Ascending aorta (tissue), 2 donors: ENCODE results near the gene CD44. TPM values are rescaled to one million over a fixed set of nuclear protein-coding genes. Genes with fewer than 3 reads are reported as not detected.
"Not testable (repeated sequence)": the region's sequence is repeated elsewhere in the genome, so short reads cannot be mapped to it uniquely, and the experiment has no call there.

ENCODE experiments used
- DNase-seq, 2 donors: peaks; one replicate each; pipeline ENCODE4 v3.0.0-alpha.2; 2019; ENCODE audit warnings: low spot score in 2 of 2
- H3K27ac ChIP-seq, 2 donors: fragments of 200-600 bp; sonication (generic); one replicate each; pipeline ENCODE4 v1.5.1; 2016 to 2017; ENCODE audit warnings: mild to moderate bottlenecking in 1 of 2
- H3K27me3 ChIP-seq: fragments of 200-600 bp; sonication (generic); one replicate; pipeline ENCODE4 v1.5.1; 2017
- H3K36me3 ChIP-seq, 2 donors: fragments of 200-600 bp; sonication (generic); one replicate each; pipeline ENCODE4 v1.5.1; 2016
- H3K4me1 ChIP-seq, 2 donors: fragments of 200-600 bp; sonication (generic); one replicate each; pipeline ENCODE4 v1.5.1; 2016 to 2017; ENCODE audit warnings: mild to moderate bottlenecking in 1 of 2
- H3K4me3 ChIP-seq, 2 donors: fragments of 200-600 bp; sonication (generic); one replicate each; pipeline ENCODE4 v1.5.1; 2016 to 2017; ENCODE audit warnings: mild to moderate bottlenecking in 1 of 2
- H3K9me3 ChIP-seq, 2 donors: fragments of 200-600 bp; sonication (generic); one replicate each; pipeline ENCODE4 v1.5.1; 2016
- intact Hi-C: fragments of 100-400 bp; cut with DNase I; formaldehyde crosslinking; loops from one replicate; pipeline ENCODE4 v1.15.1; 2023
- total RNA-seq: library from RNA; depleted of rRNA; stranded (reverse); fragments of >200 nt; gene quantifications from one replicate; pipeline ENCODE4 v1.1.0, GENCODE V29; 2016
- TF ChIP-seq, protein P1 (sequence below), 3 experiments: fragments of 200-600 bp in 2 of 3; fragments of 450-650 bp in 1 of 3; sonication (generic) in 2 of 3; IDR thresholded peaks; one replicate each; pipeline ENCODE4 v1.5.1; 2016 to 2019; ENCODE audit warnings: antibody characterized with exemption in 3 of 3, mild to moderate bottlenecking in 1 of 3, moderate library complexity in 1 of 3

Gene CD44
- total RNA-seq, 1 donor from 2014 or later: 188 TPM

DNA sequence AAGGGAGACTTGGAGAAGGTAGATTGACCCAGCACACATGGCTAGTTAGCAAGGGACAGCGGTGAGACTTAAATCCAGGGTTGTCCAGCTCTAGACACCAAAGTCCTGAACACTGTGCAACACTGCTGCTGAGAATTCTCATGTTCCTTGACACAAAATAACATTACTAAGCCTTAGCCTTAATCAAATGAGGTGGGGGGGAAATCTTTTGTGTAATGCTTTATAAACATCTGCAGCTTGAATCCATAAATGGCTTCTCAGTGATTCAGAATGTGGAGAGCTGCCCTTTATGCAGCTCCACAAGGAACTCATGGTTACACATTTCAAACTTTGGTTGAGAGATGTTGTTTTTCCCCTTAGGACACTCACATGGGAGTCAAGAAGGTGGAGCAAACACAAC lies 80.0 kb downstream of the CD44 start:
- H3K36me3 ChIP-seq: peaks cover 49 to 70% of the 10 kb centered on the region in 2 donors
- no peak overlapping the region for H3K4me3 ChIP-seq
- intact Hi-C loops: no loop called here
- H3K9me3 ChIP-seq: no peaks in the 10 kb centered on the region
- TF ChIP-seq, protein P1, sequence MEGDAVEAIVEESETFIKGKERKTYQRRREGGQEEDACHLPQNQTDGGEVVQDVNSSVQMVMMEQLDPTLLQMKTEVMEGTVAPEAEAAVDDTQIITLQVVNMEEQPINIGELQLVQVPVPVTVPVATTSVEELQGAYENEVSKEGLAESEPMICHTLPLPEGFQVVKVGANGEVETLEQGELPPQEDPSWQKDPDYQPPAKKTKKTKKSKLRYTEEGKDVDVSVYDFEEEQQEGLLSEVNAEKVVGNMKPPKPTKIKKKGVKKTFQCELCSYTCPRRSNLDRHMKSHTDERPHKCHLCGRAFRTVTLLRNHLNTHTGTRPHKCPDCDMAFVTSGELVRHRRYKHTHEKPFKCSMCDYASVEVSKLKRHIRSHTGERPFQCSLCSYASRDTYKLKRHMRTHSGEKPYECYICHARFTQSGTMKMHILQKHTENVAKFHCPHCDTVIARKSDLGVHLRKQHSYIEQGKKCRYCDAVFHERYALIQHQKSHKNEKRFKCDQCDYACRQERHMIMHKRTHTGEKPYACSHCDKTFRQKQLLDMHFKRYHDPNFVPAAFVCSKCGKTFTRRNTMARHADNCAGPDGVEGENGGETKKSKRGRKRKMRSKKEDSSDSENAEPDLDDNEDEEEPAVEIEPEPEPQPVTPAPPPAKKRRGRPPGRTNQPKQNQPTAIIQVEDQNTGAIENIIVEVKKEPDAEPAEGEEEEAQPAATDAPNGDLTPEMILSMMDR (IDR thresholded peaks at IDR 0.05): no peak
- peak overlapping the region in 1 of 2 donors; percentile 53 for H3K27ac ChIP-seq
- H3K27me3 ChIP-seq: no peaks in the 10 kb centered on the region
- H3K4me1 ChIP-seq: peaks cover 0 to 8% of the 10 kb centered on the region in 2 donors
- DNase-seq: no peak

DNA sequence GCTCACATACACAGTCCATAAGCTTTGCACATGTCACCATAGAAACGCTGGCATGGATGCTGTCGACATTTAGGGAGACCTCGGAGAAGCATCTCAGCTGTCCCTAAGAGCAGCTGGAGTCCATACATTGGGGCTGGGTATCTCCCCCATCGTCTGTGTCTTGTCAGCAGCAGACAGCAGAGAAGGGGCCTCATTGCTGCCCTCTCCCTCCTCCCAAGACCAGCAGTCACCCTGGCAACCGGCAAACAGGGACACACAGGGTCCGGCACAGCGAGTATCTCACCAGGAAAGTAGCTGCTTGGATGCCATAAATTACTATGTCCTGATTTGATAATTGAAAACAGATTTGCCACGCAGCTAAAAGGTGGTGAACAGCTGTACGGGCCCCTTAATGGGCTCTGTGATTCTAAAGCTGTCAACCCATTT lies 84.4 kb downstream of the CD44 start:
- Histone ChIP-seq H3K4me1 (peaks cover 0 to 1% of the 10 kb centered on the region in 2 donors), H3K4me3 (no peak overlapping the region), H3K9me3 (no peaks in the 10 kb centered on the region), H3K27me3 (no peaks in the 10 kb centered on the region), H3K27ac (peak overlapping the region; percentile 29 to 61), H3K36me3 (peaks cover 57 to 77% of the 10 kb centered on the region in 2 donors)
- DNase-seq: no peak
- intact Hi-C loops: no loop called here
- TF ChIP-seq, protein P1 (IDR thresholded peaks at IDR 0.05): no peak

DNA sequence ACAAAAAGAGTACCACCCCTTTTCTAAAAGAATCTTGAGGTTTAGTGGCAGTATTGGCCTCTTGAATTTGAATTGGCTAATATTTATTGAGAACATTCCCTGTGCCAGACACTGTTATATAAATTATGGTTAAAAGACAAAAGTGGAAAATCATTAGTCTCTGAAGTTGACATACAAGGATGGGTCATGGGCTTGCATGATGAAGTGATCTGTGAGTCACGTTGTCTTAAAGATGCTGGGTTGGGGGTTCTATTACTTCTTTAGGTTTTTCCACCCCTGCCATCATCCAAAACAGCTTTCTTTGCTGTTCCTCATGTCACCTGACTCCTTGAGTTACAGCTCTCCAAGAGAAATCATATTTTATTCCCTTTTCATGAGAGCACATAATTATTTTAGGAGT lies 85.0 kb downstream of the CD44 start:
- intact Hi-C loops: no loop called here

DNA sequence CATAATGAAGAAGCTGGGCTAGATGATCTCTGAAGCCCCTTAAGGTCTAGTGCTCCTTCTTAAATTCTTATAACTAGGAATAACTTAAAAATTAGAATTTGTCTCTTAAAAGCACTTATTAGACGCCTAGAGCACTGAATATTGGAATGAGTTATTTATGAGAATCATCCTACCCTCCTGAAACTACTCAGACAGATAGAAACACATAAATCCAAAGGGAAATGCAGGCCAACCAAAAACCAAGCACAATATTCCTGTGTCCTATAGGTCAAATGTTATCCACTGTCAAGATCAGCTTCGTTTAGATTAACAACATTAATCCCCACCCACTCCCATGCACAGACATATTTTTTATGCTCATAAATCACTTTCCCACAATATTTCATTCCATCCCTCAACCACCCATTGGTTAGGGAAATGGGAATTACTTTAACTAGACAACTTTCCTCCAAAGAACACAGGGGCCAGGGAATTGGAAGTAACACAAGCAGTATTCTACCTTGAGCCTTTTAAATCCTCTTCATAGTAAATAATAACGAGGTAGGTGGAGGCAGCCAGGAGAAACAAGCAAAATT lies 87.1 kb downstream of the CD44 start:
- Histone ChIP-seq H3K4me3 (no peak overlapping the region), H3K36me3 (peaks cover 63 to 86% of the 10 kb centered on the region in 2 donors), H3K27ac (peak overlapping the region in 1 of 2 donors; percentile 1), H3K9me3 (no peaks in the 10 kb centered on the region), H3K4me1 (no peaks in the 10 kb centered on the region), H3K27me3 (no peaks in the 10 kb centered on the region)
- no peak for DNase-seq
- intact Hi-C loops: no loop called here
- TF ChIP-seq, protein P1 (IDR thresholded peaks at IDR 0.05): no peak

More for the DNA sequence above, 85.0 kb downstream of the CD44 start:
- no peaks in the 10 kb centered on the region for H3K27me3 ChIP-seq
- TF ChIP-seq, protein P1 (IDR thresholded peaks at IDR 0.05): no peak
- peak overlapping the region; percentile 29 to 61 for H3K27ac ChIP-seq
- no peak overlapping the region for H3K4me3 ChIP-seq
- peaks cover 63 to 83% of the 10 kb centered on the region in 2 donors for H3K36me3 ChIP-seq
- DNase-seq: no peak
- H3K9me3 ChIP-seq: no peaks in the 10 kb centered on the region
- H3K4me1 ChIP-seq: no peaks in the 10 kb centered on the region

DNA sequence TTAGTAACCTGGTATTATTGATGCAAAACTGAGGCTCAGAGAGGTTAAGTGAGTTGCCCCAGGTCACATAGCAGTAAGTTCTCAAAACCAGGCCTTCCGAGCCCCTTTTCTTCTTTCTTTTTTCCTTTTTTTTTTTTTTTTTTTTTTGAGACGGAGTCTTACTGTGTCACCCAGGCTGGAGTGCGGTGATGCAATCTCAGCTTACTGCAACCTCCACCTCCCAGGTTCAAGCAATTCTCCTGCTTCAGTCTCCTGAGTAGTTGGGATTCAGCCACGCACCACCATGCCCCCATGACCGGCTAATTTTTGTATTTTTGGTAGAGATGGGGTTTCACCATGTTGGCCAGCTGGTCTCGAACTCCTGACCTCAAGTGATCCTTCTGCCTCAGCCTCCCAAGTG lies 87.8 kb downstream of the CD44 start:
- intact Hi-C loops, H3K4me1 ChIP-seq, H3K27me3 ChIP-seq: not testable (repeated sequence)

DNA sequence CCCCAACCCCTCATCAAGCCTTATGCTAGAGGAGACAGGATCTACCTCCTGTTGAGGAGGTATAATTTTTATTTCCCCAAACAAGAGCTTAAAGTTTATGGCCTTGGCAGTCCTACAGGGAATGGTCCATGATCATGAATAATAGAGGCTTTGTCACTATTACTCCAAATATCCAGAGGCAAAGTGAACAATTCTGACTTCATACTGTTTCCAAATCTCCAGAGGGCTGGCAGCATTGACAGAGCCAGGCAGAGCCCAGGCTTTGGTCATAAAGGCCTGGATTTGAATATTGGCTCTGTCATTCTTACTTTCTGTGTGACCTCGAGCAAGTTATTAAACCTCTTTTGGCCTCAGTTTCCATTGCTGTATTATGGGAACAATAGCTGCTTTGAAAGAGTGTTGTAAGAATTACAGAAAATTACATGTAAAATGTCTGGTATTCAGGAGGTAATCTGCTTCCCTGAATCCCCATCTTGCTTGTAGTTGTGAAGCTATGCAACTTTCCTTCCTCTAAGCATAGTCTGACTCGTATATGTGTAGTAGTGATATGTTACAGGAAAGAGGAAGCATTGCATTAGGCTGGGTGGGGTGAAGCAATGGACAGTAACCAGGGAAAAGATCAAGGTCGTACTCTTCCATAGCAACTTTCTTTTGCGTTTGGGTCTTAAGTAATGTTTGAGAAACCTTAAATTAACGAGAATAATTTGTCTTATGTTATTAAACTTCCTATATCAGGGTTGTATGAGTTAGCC lies 88.8 kb downstream of the CD44 start:
- peak overlapping the region in 1 of 2 donors; percentile 29 for H3K27ac ChIP-seq
- H3K9me3 ChIP-seq: no peaks in the 10 kb centered on the region
- no peak for DNase-seq
- no peaks in the 10 kb centered on the region for H3K4me1 ChIP-seq
- TF ChIP-seq, protein P1 (IDR thresholded peaks at IDR 0.05): no peak
- no peak overlapping the region for H3K4me3 ChIP-seq
- peaks cover 55 to 74% of the 10 kb centered on the region in 2 donors for H3K36me3 ChIP-seq
- intact Hi-C loops: no loop called here
- H3K27me3 ChIP-seq: no peaks in the 10 kb centered on the region

More for the DNA sequence above, 87.8 kb downstream of the CD44 start:
- not testable (repeated sequence) for DNase-seq, H3K4me3 ChIP-seq, H3K9me3 ChIP-seq
- H3K27ac ChIP-seq: peak overlapping the region in 1 of 2 donors; percentile 1
- H3K36me3 ChIP-seq: peaks cover 62 to 84% of the 10 kb centered on the region in 2 donors
